ENCODE results near the gene DMD. TPM values are rescaled to one million over a fixed set of nuclear protein-coding genes. Genes with fewer than 3 reads are reported as not detected.

The DMD gene
- total RNA-seq, 4 donors from 2014 or later, result 27.7 to 54.7 (median 34.4) TPM

GRCh38 chrX:31336419-31336818 lies 1874.9 kb downstream of the DMD start:
- TF ChIP-seq CTCF (IDR thresholded peaks at IDR 0.05), result no peak
- DNase-seq (ENCODE audit: low spot score) (no peak), ATAC-seq (ENCODE audit: low FRiP score) (no peak)

GRCh38 chrX:31334997-31335396 lies 1876.4 kb downstream of the DMD start:
- no peak for TF ChIP-seq CTCF (IDR thresholded peaks at IDR 0.05)
- no peak for ATAC-seq (ENCODE audit: low FRiP score)
- no peak for DNase-seq (ENCODE audit: low spot score)

- no peak for DNase-seq (ENCODE audit: low spot score)
- ATAC-seq (ENCODE audit: low FRiP score), result no peak
- TF ChIP-seq CTCF (IDR thresholded peaks at IDR 0.05), result no peak
These were observed 1878.1 kb downstream of the DMD start for GRCh38 chrX:31333165-31333831.

- no peak for TF ChIP-seq CTCF (IDR thresholded peaks at IDR 0.05)
- DNase-seq (ENCODE audit: low spot score) (no peak), ATAC-seq (ENCODE audit: low FRiP score) (no peak)
These were observed 1879.4 kb downstream of the DMD start for GRCh38 chrX:31331928-31332327.

GRCh38 chrX:31331015-31331414 lies 1880.3 kb downstream of the DMD start:
- ATAC-seq (ENCODE audit: low FRiP score), result no peak
- TF ChIP-seq CTCF (IDR thresholded peaks at IDR 0.05), result no peak
- DNase-seq (ENCODE audit: low spot score), result no peak

GRCh38 chrX:31329298-31329697 lies 1882.1 kb downstream of the DMD start:
- no peak for DNase-seq (ENCODE audit: low spot score)
- no peak for TF ChIP-seq CTCF (IDR thresholded peaks at IDR 0.05)
- no peak for ATAC-seq (ENCODE audit: low FRiP score)

- no peak for ATAC-seq (ENCODE audit: low FRiP score)
- DNase-seq (ENCODE audit: low spot score), result no peak
- TF ChIP-seq CTCF (IDR thresholded peaks at IDR 0.05), result no peak
These were observed 1887.7 kb downstream of the DMD start for GRCh38 chrX:31323658-31324057.
